Cardiac muscle cell (in vitro differentiated cells and primary cell): ENCODE measurements around the gene PADI3. TPM values are rescaled to one million over a fixed set of nuclear protein-coding genes. Genes with fewer than 3 reads are reported as not detected.
A peak's percentile ranks its signal among the peaks of the same experiment; 100 is the strongest.

Source experiments
- DNase-seq, 2 donors: peaks; one replicate each; pipeline versions ENCODE4 v3.0.0 to v3.0.0-alpha.2; 2010 to 2017; ENCODE audit warnings: low read depth in 1 of 2, low spot score in 1 of 2
- H3K27ac ChIP-seq: fragments of 200-600 bp; sonication (generic); 2 replicates; pipeline ENCODE4 v1.5.1; 2016
- H3K27me3 ChIP-seq: fragments of 200-600 bp; sonication (generic); 2 replicates; pipeline ENCODE4 v1.6.0; 2016; ENCODE audit warnings: control low read depth
- H3K36me3 ChIP-seq: fragments of 200-600 bp; sonication (generic); 2 replicates; pipeline ENCODE4 v1.5.1; 2016; ENCODE audit warnings: control low read depth
- H3K4me1 ChIP-seq: fragments of 200-600 bp; sonication (generic); 2 replicates; pipeline ENCODE4 v1.8.1; 2017; ENCODE audit warnings: low read depth, mild to moderate bottlenecking, mixed run types
- H3K4me3 ChIP-seq: fragments of 200-600 bp; sonication (generic); 2 replicates; pipeline ENCODE4 v1.5.1; 2016; ENCODE audit warnings: mild to moderate bottlenecking
- H3K9me3 ChIP-seq: fragments of 200-600 bp; sonication (generic); 2 replicates; pipeline ENCODE4 v1.5.1; 2017; ENCODE audit warnings: low read depth, mild to moderate bottlenecking, control low read depth
- polyA plus RNA-seq: library from polyadenylated mRNA; unstranded; fragments of >200 nt; fragmentation: Nextera tagmentation; extraction: Ambion mirVana; gene quantifications from 2 replicates; pipeline ENCODE4 v1.2.1, GENCODE V29; 2016
- total RNA-seq: library from RNA; depleted of rRNA; stranded (reverse); fragments of >200 nt; gene quantifications from 2 replicates; pipeline ENCODE4 v1.2.3, GENCODE V29; 2016
- TF ChIP-seq, protein P1 (sequence below): IDR thresholded peaks from 2 replicates; pipeline ENCODE4 v1.5.1; 2012; ENCODE audit warnings: low read depth, mild to moderate bottlenecking, low read length

Gene PADI3
- total and polyA plus RNA-seq, 2 experiments from 2014 or later = 0.24 TPM; not detected in 1

DNA sequence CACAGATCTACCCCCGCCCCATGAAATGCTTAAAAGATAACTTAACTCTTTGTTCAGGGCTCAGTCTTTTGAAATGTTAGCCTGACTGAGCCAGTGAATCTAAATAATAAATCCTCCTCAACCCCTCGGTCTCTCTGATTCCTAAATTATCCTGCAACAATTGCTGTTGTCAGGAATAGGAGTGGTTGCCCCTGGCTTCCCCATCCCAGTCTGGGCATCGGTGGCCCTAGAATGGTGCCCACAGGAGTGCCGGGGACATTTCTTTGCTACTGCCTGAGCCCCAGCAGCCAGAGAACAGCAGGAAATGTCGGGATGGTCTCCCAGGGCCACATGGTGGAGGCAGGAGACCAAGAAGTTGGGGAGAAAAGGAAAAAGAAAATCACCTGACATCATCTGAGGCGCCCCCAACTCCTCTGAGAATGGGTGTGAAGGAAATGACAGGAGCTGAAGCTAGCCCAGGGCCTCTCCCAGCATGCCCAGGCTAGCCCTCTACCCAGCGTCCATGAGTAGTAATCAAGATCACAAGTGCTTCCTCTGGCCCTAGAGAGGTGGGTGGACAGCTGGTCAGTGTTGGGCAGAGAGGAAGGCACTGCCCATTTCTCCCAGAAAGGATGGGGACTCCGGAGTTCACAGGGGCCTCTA lies 60.6 kb downstream of the PADI3 start:
- H3K4me3 ChIP-seq = no peak overlapping the region
- no peaks in the 10 kb centered on the region for H3K4me1 ChIP-seq
- TF ChIP-seq, protein P1, sequence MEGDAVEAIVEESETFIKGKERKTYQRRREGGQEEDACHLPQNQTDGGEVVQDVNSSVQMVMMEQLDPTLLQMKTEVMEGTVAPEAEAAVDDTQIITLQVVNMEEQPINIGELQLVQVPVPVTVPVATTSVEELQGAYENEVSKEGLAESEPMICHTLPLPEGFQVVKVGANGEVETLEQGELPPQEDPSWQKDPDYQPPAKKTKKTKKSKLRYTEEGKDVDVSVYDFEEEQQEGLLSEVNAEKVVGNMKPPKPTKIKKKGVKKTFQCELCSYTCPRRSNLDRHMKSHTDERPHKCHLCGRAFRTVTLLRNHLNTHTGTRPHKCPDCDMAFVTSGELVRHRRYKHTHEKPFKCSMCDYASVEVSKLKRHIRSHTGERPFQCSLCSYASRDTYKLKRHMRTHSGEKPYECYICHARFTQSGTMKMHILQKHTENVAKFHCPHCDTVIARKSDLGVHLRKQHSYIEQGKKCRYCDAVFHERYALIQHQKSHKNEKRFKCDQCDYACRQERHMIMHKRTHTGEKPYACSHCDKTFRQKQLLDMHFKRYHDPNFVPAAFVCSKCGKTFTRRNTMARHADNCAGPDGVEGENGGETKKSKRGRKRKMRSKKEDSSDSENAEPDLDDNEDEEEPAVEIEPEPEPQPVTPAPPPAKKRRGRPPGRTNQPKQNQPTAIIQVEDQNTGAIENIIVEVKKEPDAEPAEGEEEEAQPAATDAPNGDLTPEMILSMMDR = no peak
- H3K27me3 ChIP-seq = no peaks in the 10 kb centered on the region
- H3K27ac ChIP-seq = no peak overlapping the region
- H3K9me3 ChIP-seq = no peaks in the 10 kb centered on the region
- no peaks in the 10 kb centered on the region for H3K36me3 ChIP-seq
- DNase-seq = no peak

DNA sequence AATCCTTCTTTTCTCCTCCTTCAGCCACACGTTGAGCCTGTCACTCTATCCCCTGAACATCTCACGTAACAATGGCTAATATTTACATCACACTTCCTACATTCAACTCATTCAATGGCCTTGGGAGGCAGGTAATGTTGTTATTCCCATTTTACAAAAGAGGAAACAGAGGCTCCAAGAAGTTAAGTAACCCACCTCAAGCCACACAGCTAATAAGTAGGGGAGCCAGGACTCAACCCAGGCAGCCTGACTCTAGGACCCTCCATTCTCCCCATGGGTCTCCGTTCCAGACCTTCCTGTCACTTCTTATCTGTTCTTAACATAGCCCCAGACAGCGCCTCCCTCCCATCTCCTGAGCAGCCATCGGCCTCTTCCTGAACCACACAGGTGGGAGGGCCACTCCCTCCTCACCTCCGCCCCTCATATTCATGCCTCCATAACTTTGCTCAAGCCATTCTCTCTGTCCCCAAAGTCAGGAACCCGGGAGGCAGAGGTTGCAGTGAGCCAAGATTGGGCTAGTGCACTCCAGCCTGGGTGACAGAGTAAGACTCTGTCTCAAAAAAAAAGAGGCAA lies 61.3 kb downstream of the PADI3 start:
- H3K4me3 ChIP-seq = no peak overlapping the region

DNA sequence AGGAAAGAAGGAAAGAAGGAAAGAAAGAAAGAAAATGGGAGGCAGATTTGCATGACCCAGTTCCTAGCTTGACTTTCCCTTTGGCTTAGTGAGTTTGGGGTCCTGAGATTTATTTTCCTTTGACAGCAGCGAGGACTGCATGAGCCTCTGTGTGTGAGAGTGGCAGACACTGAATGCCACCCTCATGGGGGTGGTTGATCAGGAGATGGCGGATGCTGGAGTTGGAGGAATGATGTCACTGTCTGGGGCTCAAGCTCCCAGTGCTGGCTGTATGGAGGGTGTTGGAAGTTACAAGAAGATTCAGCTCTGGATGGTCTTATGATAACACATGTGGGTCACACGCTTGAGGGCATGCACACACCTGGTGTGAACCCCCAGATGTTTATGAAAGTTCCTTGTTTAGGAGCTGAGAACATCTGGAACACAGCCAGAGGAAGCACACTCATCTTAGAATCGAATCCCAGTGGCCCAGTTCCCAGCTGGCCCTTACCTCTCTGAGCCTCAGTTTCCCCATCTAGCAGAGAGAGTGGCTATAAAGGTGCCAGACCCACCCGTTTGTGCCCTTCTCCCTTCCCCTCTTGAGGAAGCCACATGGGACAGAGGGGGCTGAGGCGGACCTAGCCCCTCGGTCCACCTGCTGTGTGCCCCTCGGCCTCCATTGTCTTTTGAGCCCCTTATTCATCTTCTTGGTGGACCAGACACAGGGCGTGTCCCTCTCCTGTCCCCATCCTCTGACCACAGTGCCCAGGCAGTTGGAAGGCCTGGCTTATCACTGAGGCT lies 64.8 kb downstream of the PADI3 start:
- no peaks in the 10 kb centered on the region for H3K27me3 ChIP-seq
- no peak overlapping the region for H3K4me3 ChIP-seq
- no peaks in the 10 kb centered on the region for H3K4me1 ChIP-seq
- DNase-seq = no peak
- no peak overlapping the region for H3K27ac ChIP-seq
- no peaks in the 10 kb centered on the region for H3K9me3 ChIP-seq
- no peaks in the 10 kb centered on the region for H3K36me3 ChIP-seq
- TF ChIP-seq, protein P1 = no peak

More for the DNA sequence above, 61.3 kb downstream of the PADI3 start:
- H3K36me3 ChIP-seq = no peaks in the 10 kb centered on the region
- H3K27ac ChIP-seq = no peak overlapping the region
- TF ChIP-seq, protein P1 = no peak
- DNase-seq = no peak
- H3K4me1 ChIP-seq = no peaks in the 10 kb centered on the region
- no peaks in the 10 kb centered on the region for H3K9me3 ChIP-seq
- no peaks in the 10 kb centered on the region for H3K27me3 ChIP-seq

DNA sequence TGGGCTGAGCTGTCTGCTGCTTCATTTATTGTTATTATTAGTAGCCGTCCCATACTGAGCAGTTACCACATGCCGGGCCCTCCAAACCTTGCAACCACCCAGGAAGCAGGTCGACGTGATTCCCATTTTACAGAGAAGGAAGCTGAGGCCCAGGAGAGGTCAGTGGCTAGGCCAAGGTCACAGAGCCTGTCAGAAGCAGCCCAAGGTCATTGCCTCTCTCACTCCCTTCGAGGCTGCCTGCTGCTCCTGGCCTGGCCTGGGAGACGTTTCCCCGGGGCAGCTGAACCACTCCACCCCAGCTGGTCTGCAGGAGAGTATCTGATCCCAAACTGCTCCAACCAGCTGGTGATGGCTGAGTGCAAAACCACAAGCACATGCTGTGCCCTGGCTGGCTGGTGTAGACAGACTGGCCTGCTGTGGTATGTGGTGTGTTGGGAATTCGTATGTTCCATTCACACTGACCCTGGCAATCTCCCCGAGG lies 65.6 kb downstream of the PADI3 start:
- peak in 1 of 2 donors; percentile 8 for DNase-seq
- Histone ChIP-seq H3K9me3 (no peaks in the 10 kb centered on the region), H3K4me1 (no peaks in the 10 kb centered on the region), H3K4me3 (no peak overlapping the region), H3K36me3 (no peaks in the 10 kb centered on the region), H3K27ac (no peak overlapping the region), H3K27me3 (no peaks in the 10 kb centered on the region)
- TF ChIP-seq, protein P1 = no peak

DNA sequence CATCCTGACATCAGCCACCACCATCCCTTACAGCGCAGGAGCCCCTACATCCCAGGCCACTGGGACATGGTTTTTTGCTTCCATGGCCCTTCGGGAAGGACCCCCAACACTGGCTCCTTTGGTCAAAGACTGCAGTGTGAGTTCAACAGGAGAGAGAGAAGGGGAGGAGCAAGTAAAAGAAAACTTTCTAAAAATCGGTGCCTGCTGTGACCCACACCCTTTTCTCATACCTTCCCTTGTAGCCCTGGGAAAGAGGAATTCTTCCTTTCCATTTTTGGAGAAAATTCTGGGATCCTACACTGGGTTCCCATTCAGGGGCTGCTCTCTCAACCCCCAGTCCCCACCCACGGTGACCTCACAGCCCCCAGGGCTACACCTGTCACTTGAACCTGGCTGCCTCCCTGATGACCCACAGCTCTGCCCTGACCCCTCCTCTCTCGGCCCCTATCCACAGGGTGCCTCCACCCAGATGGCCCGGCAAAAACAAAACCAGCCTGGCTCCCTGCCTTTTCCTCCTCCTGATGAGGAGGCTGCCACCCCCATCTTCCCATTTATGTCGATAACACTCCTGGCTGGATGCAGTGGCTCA lies 66.7 kb downstream of the PADI3 start:
- H3K27me3 ChIP-seq = no peaks in the 10 kb centered on the region
- H3K36me3 ChIP-seq = no peaks in the 10 kb centered on the region
- no peak overlapping the region for H3K27ac ChIP-seq
- TF ChIP-seq, protein P1 = no peak
- H3K4me3 ChIP-seq = no peak overlapping the region
- no peak for DNase-seq
- H3K9me3 ChIP-seq = no peaks in the 10 kb centered on the region
- no peaks in the 10 kb centered on the region for H3K4me1 ChIP-seq
